Putamen (tissue), 1 donor: Measurements from ENCODE around the gene MPL.
"Not testable (repeated sequence)": the region's sequence is repeated elsewhere in the genome, so short reads cannot be mapped to it uniquely, and the experiment has no call there.

Source experiments
- DNase-seq: peaks from one replicate; pipeline ENCODE4 v3.0.0-alpha.2; 2016; ENCODE audit warnings: low spot score

Gene MPL

DNA sequence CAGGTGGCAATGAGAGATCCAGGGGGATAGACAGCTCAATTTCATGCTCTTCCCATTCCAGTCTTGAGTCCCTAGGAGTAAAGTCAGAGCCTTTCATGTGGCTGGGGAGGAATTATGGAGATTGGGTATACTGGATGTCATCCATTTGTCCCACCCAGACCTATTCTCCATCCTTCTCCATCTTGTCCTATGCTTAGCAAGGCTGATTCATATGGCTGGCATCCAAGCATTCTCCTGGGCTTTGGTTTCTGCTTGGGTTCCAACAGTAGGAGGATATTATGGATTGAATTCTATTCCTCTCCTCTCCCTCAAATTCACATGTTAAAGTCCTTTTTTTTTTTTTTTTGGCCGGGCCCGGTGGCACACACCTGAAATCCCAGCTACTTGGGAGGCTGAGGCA lies 17.3 kb downstream of the MPL start:
- no peak for DNase-seq

DNA sequence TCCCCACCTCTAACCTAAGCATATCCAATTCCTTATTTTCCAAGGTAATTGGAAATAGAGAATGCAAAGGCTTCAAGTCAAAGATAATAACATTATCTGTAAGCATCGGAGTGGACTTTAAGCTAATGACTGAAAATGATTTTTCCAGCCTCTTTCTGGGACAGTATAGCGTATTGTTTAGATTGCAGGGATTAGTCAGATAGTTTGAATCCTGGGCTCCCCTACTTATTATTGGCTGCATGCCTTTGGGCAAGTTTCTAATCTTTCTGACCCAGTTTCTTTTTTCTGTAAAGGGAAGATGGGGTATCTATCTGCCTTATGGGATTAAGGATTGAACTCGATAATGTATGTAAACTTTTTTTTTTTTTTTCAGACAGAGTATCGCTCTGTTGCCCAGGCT lies 19.6 kb downstream of the MPL start:
- DNase-seq = no peak

DNA sequence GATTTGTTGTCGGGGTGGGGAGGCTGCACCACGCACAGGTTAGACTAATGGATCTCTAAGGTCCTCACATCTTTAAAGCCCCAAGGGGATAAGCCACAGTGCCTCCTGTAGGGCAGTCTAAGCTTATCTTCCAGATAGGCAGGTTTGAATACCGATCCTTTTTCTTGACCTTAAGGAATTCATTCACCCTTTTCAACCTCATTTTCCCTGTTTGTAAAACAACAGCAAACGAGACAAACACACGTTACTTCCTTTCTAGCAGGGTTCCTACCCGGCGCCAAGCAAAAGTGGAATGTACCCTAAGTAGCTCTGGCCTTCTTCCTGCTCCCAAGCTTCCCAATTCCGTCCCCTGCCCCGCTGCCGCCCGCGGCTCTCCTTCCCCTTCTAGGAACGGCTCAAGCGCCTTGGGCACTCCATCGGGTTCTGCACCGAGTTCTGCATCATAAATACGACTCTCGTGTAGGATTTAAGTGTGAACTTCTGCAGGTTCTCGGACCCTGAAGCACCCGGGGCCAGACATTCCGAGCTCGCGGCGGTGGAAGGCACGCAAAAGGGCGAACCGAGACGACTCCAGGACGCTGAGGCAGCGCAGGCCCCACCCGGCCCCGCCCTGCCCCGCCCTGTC lies 20.6 kb downstream of the MPL start:
- DNase-seq = no peak

DNA sequence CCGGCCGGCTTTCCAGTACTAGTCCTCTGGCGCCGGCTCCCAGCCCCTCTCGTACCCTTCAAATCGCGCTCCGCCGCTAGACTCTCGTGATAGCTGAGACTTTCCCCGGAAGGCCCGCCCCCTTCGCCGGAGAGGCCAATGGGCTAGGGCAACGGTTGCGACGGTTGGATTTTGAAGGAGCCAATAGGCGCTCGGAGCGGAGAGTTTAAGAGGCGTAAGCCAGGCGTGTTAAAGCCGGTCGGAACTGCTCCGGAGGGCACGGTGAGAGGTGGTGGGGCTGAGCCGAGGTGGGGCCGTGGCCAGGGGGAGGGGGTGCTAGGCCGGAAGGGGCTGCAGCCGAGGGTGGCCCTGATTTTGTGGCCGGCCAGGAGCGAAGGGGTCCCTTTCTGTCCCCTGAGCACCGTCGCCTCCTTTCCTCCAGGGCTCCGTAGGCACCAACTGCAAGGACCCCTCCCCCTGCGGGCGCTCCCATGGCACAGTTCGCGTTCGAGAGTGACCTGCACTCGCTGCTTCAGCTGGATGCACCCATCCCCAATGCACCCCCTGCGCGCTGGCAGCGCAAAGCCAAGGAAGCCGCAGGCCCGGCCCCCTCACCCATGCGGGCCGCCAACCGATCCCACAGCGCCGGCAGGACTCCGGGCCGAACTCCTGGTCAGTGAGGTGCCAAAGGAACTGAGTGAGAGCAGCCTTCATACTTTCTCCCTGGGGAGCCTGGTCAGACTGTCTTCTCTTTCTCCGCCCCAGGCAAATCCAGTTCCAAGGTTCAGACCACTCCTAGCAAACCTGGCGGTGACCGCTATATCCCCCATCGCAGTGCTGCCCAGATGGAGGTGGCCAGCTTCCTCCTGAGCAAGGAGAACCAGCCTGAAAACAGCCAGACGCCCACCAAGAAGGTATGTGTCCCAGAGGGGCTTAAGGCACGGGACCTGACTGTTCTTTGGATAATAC lies 21.4 kb downstream of the MPL start, which contains the start of gene CDC20:
CDC20 (plus strand) TSS at position 236 of the 948 bp plus-strand sequence; CDS start at position 471, 235 bp downstream.
- peak; percentile 96 for DNase-seq

DNA sequence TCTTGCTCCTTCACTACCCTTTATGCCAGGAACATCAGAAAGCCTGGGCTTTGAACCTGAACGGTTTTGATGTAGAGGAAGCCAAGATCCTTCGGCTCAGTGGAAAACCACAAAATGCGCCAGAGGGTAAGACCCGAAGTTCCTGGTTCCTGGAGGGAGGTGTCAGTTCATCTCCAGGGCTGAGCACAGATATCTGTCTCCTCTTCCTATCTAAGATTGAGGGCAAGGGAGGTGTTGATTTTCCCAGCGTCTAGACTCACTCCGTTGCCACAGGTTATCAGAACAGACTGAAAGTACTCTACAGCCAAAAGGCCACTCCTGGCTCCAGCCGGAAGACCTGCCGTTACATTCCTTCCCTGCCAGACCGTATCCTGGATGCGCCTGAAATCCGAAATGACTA lies 22.1 kb downstream of the MPL start:
- DNase-seq = no peak

DNA sequence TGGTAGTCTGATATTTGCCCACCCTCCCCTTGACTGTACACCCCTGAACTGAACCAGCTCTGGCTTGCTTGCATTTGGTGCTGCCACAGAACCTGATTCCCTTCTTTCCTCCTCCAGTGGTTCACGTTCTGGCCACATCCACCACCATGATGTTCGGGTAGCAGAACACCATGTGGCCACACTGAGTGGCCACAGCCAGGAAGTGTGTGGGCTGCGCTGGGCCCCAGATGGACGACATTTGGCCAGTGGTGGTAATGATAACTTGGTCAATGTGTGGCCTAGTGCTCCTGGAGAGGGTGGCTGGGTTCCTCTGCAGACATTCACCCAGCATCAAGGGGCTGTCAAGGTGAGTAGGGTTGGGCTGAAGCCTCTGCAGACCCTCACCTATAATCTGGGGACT lies 23.0 kb downstream of the MPL start:
- DNase-seq = no peak

DNA sequence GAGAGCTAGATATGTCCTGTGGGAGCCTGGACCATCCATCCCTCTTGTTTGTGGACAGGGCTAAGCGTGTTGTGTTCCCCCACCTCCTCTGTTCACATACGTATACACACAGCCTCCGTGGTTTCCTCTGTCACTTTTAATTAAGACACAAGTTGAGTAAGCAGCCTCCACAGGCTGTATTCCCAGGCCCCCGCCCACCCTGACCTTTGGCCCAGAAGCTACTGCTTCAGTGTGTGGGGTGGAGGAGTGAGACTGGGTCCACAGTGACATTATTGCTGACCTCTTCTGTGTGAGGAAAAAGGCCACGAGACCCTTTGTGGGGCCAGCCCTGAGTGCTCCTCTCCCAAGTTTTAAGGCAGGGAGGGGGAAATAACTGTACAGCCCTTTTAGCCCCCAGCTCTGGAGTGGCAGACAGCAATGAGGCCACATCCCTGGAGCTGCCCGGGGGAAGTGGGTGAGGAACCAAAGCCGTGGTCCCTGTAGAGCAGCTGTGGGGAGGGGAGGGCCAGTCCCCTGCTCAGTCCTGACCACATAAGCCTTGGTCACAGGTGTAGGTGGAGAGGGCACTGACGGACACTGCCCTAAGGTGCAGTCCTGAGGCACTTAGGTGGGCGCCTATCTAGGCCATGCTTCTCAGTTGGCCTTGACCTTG lies 25.8 kb downstream of the MPL start:
- no peak for DNase-seq

DNA sequence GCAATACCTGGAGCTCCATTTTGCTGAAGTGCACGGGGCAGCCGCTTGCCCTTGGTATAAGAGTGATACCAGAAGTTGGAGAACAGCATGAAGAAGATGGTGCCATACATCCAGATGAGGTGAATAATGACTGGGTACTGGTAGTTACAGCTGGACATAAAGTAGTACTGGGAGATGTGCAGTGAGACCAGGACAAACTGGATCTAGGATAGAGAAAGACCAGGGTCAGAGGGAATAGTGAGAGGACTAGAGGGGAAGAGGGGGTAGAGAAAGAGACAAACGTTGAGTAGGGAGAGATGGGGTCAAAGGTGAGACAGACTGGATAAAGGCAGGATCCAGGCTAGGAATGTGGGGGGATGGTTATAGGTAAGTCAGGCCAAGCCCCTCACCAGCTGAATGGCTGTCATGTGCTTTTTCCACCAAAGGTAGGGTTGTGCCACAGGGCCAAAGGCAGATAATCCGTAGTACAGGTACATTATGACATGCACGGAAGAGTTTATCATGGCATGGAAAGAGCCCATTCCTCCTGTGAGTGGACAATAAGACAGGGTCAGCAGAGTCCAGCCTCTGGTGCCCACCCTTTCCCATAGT lies 26.4 kb downstream of the MPL start:
- no peak for DNase-seq

DNA sequence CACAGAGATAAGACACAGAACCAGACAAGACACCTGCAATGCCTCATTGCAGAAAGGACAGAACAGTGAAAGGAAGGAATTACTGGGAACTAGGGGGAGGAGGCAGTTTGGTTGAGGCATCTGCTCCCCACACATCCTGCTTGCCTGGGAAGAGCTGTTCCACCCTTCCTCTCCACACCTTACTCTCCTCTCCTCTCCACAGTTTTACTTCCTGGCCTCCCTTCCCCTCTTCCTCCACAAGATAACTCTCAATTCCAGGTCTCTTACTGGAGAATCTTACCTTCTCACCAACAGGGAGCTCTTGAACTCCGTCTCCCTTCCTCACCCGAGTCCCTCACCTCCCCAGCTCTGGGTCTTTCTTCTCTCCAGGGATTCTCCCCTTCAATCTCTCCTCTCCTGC lies 28.1 kb downstream of the MPL start:
- no peak for DNase-seq

DNA sequence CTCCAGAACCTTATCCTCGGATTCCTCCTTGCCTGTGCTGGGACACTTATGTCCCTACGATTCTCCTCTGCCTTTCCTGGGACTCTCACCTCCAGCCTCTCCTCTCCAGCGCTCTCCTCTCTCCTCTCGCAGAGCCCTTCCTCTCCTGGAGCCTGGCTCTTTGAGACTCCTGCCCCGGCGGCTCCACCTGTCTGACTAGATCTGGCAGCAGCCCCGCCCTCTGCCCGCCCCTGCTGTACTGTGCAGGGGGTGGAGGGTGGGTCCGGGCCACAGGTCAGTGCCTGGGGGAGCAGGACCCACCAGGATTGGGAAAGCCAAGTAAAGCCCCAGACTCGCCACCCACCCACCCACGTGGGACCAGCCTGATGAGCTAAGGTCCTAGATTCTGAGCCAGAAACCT lies 28.6 kb downstream of the MPL start:
- no peak for DNase-seq

DNA sequence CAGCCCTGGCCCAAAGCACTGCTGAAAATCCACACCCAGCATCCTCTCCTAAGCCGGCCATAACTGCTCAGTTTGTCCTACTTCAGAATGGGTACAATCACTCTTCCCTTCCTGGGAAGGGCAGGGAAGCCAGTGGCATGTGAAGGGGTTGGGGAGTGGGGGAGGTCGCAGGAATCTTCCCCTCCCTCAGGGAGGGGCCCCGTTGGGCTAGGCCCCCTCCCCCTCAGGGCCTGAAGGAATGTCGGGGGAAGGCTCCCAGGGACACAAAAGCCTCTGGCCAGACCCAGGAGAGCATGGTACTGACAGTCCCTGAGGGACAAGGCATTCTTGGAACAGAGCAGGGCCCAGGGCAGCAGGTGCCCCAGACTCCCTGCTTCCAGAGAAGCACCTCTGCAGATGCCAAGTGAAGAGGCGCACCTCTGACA lies 29.0 kb downstream of the MPL start:
- DNase-seq = no peak

DNA sequence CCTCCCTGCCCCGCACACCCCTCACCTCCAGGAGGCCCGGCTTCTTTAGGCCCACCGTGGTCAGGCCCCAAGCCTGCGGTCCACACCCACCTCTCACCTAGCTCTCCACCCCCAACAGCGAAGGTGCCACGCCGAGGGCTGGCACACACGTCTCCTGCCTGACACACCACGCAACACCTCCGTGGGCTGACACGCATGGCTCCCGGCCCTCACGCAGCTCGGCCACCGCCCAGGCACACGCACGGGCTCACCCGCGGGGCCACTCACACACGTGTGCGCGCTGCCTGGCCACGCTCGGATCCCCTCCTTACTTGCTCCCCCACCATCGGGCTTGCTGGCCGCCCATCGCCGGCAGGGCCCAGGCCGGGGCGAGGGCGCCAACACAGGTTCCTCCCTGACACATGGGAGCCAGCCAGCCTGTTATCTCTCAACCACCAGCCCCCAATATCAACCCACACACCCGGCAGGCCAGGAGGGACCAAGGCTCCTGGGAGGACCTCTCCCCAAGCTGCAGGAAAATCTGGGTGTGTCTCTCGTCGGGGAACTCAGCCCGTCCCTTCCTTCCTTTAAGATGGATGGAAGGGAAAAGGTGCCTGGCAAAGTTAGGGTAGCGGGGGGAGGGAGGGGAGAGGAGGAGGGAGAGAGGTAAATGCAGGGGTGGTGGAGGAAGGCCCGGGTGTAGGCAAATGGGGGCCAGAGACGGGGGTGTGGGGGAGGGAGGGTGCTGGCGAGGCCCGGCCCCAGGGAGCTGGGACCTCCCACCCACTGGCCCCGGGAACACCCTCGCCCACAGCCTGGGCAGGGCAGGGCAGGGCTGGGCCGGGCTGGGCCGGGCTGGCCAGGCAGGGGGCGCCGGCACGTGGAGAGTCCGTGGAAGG lies 29.6 kb downstream of the MPL start:
- DNase-seq = no peak

DNA sequence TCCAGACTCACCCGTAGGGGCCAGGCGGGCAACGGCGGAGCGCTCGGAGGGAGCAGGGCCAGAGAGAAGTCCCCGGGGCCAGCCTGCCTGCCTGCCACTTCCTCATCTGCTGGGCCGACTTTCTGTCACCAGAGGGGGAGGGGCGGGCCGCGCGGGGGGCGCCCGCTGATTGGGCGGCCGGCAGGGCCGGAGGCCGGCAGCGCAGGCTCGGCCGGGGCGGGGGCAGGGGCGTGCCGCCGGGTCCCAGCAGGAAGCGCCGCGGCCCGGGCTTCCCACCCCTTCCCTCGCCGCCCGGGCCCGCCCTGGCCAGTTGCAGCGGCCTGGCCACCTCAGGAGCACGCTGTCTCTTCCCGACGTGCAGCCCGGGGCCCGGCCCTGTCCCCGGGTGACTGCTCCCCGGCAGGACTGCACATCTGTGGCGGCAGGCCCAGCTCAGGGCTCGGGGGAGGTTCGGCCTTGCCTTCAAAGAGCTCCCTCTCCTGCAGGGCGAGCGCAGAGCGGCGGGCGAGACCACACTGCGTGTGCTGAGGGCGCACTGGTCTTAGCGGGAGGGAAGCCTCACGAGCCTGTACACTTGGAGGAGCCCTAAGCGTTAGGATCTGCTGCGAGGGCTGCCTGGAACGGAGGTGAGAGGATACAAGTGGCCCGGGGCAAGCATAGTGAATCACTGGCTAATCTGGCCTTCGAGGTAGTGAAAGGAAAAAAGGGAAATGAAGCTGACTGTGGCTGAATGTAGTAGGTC lies 30.5 kb downstream of the MPL start, which contains the start of gene ELOVL1:
ELOVL1 (minus strand) TSS at position 108 of the 742 bp plus-strand sequence. CDS start 2,402 bp downstream, outside the sequence.
- DNase-seq = peak; percentile 91

DNA sequence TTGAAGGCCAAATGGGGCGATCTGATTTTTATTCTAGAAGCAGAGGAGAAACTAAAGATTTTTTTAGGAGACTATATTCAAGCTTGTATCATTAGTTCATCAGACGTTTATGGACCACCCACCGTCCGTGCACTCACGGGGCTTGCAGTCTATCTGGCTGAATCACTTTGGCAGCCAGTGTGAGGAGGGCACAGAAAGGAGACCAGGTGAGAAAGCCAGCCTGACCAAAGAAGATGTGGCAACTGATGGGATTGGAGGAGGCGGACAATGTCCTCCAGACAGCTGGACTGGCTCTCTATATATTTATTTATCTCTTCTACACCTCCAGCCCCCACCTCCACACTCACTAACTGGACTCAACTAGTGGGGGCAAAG lies 31.0 kb downstream of the MPL start:
- no peak for DNase-seq

DNA sequence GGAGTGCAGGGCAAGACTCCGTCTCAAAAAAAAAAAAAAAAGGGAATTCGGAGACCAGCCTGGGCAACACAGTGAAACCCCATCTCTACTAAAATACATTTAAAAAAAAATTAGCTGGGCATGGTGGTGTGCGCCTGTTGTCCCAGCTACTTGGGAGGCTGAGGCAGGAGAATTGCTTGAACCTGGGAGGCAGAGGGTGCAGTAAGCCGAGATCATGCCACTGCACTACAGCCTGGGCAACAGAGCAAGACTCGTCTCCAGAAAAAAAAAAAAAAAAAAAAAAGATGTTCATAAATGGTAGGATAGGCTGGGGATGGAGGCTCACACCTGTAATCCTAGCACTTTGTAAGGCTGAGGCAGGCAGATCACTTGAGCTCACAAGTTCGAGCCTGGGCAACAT lies 32.2 kb downstream of the MPL start:
- DNase-seq = not testable (repeated sequence)

DNA sequence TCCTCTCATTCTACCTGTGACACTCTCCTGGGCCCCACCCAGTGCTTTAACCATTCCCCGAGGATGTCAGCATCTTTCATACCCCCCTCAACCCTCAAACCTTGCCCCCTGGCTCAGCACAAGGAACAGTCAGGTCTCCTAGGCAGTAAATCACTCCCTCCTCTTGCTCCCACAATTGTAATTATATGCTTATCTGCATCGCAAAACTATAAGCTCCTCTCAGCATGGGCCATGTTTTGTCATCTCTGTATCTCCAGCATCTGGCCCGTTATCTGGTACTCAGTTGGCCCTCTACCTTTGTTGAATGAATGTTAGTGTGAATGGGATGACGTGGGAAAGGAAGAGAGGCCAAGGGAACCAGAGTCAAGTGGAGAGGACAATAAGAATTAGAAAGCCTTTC lies 32.9 kb downstream of the MPL start:
- DNase-seq = no peak

DNA sequence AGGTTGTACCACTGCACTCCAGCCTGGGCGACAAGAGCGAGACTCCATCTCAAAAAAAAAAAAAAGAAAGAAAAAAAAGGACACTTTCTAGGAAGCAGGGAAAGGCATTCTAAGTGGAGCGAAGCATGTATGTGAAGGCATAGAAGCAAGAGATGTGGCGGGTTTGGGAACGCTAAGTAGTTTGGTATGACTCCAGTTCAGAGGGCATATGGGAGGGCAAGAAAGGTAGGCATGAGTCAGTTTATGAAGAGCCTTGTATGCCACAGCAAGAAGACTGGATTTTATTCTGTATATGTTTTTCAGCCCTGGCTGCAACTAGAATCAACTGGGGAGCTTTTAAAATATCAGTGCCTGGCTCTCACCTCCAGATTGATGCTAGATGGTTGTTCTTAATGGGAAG lies 34.6 kb downstream of the MPL start:
- no peak for DNase-seq

DNA sequence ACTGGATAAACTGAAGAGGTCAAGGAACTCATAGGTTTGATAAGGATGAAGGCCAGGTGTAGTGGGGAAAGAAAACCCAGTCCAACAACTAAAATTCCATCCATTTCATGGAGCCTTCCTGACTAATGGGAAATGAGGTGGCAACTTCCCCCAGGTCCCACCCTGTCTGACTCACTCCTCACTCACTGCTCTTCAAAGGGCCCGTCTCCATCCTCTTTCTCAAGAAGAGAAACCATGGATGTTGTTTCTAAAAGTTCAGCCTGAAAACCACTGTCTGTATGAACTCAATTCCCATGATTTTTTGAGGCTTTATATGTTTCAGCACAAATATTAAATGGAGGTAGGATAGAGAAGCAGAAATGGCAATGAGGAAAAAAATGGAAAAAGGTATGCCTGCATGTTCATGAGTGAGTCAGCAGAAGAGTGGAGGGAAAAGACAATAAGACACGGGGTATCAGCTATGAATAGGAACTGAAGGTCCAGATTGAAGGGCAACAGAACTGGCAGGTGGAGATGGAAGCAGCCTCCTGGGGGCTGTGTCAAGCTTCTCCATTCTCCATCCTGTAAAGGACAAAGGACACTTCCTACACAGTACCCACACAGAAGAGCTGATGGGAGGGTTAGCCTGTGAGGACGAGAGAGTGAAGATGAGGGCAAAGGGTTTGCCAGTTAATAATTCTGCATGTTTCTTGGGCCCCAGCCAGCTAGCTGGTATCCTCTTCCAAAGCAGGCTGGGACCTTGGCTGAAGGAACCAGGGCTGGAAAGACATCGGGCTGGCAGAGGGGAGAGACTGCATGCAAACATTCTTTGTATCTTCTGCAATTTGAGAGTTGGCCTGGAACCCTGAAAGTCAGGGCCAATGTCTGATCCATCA lies 35.7 kb downstream of the MPL start:
- DNase-seq = no peak

DNA sequence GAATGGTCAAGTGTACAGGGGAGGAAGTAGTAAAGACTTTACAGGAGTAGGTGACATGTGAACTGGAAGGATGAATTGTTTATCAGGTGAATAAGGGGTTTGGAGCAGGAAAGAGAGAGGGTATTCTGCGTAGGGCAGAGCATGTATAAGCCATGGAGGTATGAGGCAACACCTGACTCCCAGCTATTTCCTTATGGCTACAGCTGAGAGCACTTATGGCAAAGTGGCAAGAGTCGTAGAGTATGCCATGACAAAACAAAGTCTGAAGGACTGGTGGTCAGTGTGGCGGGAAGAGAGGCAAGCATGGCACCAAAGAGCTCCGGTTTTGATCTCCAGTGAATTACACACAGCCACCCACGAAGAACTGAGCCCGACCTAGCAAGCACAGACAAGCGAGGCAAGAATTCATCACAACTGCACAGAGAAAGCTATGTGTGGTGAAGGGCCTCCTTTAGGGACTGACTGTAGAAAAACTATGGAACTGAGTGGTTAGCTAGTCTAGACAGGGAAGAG lies 39.2 kb downstream of the MPL start:
- no peak for DNase-seq
